Measurements from ENCODE around the gene ING2. TPM values are rescaled to one million over a fixed set of nuclear protein-coding genes. Genes with fewer than 3 reads are reported as not detected.

Gene ING2
- polyA plus RNA-seq, 1 donor from 2014 or later: 27.2 TPM

DNA sequence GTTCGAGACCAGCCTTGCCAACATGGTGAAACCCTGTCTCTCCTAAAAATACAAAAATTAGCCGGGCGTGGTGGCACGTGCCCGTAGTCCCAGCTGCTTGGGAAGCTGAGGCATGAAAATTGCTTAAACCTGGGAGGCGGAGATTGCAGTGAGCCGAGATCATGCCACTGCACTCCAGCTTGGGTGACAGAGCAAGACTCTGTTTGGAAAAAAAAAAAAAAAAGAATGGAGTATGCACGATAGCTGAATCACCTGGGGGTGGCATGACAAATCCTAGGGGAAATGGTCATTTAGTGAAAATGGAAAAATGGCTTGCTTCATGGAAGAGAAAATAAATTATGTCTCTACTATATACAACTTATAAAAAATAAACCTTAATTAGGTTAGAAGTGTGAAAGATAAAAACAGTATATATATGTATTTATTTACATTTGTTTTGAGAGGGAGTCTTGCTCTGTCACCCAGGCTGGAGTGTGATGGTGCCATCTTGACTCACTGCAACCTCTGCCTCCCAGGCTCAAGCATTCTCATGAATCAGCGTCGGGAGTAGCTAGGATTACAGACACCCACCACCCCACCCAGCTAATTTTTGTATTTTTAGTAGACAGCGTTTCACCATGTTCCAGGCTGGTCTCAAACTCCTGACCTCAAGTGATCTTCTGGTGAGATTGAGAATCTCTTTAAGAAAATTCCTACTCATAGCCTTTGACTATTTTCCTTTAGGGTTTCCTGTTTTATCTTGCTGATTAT lies 19.3 kb upstream of the ING2 start:
- Histone ChIP-seq H3K79me2 (replicated peaks; ENCODE audit: insufficient read depth, low read length) (no peaks in the 10 kb centered on the region), H3K4me2 (ENCODE audit: low read length) (no peak overlapping the region), H3K36me3 (ENCODE audit: insufficient read depth, low read length) (no peaks in the 10 kb centered on the region)

DNA sequence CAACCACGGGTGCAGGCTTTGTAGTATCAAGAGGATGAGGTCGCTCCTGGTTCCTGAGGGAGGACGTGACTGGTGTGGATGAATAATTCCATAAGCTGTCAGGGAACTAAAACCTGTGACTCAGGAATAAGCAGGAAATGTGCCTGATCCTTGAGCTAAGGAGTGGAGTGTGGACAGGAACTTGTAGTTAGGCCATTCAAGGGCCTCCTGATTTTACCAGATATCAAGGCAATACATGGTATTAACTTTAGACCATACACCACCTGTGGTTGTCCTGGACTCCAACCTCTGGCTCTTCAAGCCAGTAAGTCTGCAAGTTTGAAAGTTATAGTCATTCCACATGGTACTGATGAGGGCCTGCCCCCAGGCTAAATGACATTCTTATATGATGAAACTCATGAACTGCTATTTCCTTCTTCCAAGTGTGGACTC lies 12.1 kb upstream of the ING2 start:
- H3K4me2 ChIP-seq (ENCODE audit: low read length): no peak overlapping the region
- TF ChIP-seq, protein P1, sequence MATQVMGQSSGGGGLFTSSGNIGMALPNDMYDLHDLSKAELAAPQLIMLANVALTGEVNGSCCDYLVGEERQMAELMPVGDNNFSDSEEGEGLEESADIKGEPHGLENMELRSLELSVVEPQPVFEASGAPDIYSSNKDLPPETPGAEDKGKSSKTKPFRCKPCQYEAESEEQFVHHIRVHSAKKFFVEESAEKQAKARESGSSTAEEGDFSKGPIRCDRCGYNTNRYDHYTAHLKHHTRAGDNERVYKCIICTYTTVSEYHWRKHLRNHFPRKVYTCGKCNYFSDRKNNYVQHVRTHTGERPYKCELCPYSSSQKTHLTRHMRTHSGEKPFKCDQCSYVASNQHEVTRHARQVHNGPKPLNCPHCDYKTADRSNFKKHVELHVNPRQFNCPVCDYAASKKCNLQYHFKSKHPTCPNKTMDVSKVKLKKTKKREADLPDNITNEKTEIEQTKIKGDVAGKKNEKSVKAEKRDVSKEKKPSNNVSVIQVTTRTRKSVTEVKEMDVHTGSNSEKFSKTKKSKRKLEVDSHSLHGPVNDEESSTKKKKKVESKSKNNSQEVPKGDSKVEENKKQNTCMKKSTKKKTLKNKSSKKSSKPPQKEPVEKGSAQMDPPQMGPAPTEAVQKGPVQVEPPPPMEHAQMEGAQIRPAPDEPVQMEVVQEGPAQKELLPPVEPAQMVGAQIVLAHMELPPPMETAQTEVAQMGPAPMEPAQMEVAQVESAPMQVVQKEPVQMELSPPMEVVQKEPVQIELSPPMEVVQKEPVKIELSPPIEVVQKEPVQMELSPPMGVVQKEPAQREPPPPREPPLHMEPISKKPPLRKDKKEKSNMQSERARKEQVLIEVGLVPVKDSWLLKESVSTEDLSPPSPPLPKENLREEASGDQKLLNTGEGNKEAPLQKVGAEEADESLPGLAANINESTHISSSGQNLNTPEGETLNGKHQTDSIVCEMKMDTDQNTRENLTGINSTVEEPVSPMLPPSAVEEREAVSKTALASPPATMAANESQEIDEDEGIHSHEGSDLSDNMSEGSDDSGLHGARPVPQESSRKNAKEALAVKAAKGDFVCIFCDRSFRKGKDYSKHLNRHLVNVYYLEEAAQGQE (IDR thresholded peaks at IDR 0.05; ENCODE audit: borderline replicate concordance): no peak
- no peak for TF ChIP-seq SMC3 (conservative IDR thresholded peaks at IDR 0.05; ENCODE audit: poor library complexity)
- TF ChIP-seq RAD21 (conservative IDR thresholded peaks at IDR 0.05): no peak
- no peak for TF ChIP-seq EZH2 (IDR thresholded peaks at IDR 0.05; ENCODE audit: borderline replicate concordance, insufficient read depth, low read length, poor library complexity, severe bottlenecking)
- TF ChIP-seq EP300 (conservative IDR thresholded peaks at IDR 0.05; ENCODE audit: poor library complexity, severe bottlenecking): no peak
- TF ChIP-seq, protein P2, sequence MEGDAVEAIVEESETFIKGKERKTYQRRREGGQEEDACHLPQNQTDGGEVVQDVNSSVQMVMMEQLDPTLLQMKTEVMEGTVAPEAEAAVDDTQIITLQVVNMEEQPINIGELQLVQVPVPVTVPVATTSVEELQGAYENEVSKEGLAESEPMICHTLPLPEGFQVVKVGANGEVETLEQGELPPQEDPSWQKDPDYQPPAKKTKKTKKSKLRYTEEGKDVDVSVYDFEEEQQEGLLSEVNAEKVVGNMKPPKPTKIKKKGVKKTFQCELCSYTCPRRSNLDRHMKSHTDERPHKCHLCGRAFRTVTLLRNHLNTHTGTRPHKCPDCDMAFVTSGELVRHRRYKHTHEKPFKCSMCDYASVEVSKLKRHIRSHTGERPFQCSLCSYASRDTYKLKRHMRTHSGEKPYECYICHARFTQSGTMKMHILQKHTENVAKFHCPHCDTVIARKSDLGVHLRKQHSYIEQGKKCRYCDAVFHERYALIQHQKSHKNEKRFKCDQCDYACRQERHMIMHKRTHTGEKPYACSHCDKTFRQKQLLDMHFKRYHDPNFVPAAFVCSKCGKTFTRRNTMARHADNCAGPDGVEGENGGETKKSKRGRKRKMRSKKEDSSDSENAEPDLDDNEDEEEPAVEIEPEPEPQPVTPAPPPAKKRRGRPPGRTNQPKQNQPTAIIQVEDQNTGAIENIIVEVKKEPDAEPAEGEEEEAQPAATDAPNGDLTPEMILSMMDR (IDR thresholded peaks at IDR 0.05; ENCODE audit: poor library complexity, severe bottlenecking): no peak
- TF ChIP-seq MXI1 (conservative IDR thresholded peaks at IDR 0.05; ENCODE audit: poor library complexity, severe bottlenecking): no peak
- no peak for TF ChIP-seq POLR2AphosphoS5 (IDR thresholded peaks at IDR 0.05)
- no peak for TF ChIP-seq TAF1 (IDR thresholded peaks at IDR 0.05; ENCODE audit: low read depth)

More for the DNA sequence above, 19.3 kb upstream of the ING2 start:
- Histone ChIP-seq H4K20me1 (ENCODE audit: insufficient read depth) (no peaks in the 10 kb centered on the region), H3F3A (ENCODE audit: insufficient read depth, low read length, poor library complexity, severe bottlenecking) (no peaks in the 10 kb centered on the region), H2AFZ (ENCODE audit: low read depth, low read length) (no peak overlapping the region), H3K4me3 (ENCODE audit: low read length) (no peak overlapping the region), H3K9me2 (ENCODE audit: insufficient read depth, low read length) (no peaks in the 10 kb centered on the region), H3K9ac (ENCODE audit: low read length) (no peak overlapping the region), H3K9me3 (ENCODE audit: low read length) (no peaks in the 10 kb centered on the region), H3K27me3 (ENCODE audit: insufficient read depth, low read depth, low read length) (no peaks in the 10 kb centered on the region), H3K27ac (ENCODE audit: low read length) (no peak overlapping the region)
- TF ChIP-seq RAD21 (conservative IDR thresholded peaks at IDR 0.05) (no peak), POLR2AphosphoS5 (IDR thresholded peaks at IDR 0.05) (no peak), TAF1 (IDR thresholded peaks at IDR 0.05; ENCODE audit: low read depth) (no peak), EZH2 (IDR thresholded peaks at IDR 0.05; ENCODE audit: borderline replicate concordance, insufficient read depth, low read length, poor library complexity, severe bottlenecking) (no peak), MXI1 (conservative IDR thresholded peaks at IDR 0.05; ENCODE audit: poor library complexity, severe bottlenecking) (no peak), SMC3 (conservative IDR thresholded peaks at IDR 0.05; ENCODE audit: poor library complexity) (no peak), EP300 (conservative IDR thresholded peaks at IDR 0.05; ENCODE audit: poor library complexity, severe bottlenecking) (no peak)
- TF ChIP-seq, protein P2 (IDR thresholded peaks at IDR 0.05; ENCODE audit: poor library complexity, severe bottlenecking): no peak
- TF ChIP-seq, protein P1 (IDR thresholded peaks at IDR 0.05; ENCODE audit: borderline replicate concordance): no peak

More for the DNA sequence above, 12.1 kb upstream of the ING2 start:
- H3F3A ChIP-seq (ENCODE audit: insufficient read depth, low read length, poor library complexity, severe bottlenecking): no peaks in the 10 kb centered on the region
- H3K36me3 ChIP-seq (ENCODE audit: insufficient read depth, low read length): no peaks in the 10 kb centered on the region
- H3K79me2 ChIP-seq (replicated peaks; ENCODE audit: insufficient read depth, low read length): no peaks in the 10 kb centered on the region
- H3K9me2 ChIP-seq (ENCODE audit: insufficient read depth, low read length): no peaks in the 10 kb centered on the region
- no peaks in the 10 kb centered on the region for H3K9me3 ChIP-seq (ENCODE audit: low read length)
- no peak overlapping the region for H3K4me3 ChIP-seq (ENCODE audit: low read length)
- no peaks in the 10 kb centered on the region for H4K20me1 ChIP-seq (ENCODE audit: insufficient read depth)
- no peak overlapping the region for H3K9ac ChIP-seq (ENCODE audit: low read length)
- H3K27ac ChIP-seq (ENCODE audit: low read length): no peak overlapping the region
- H3K27me3 ChIP-seq (ENCODE audit: insufficient read depth, low read depth, low read length): no peaks in the 10 kb centered on the region
- no peak overlapping the region for H2AFZ ChIP-seq (ENCODE audit: low read depth, low read length)
